Cardiac fibroblast (primary cell): ENCODE results near the gene OR2T4.

Source experiments
- DNase-seq, 2 donors: peaks; one replicate each; pipeline versions ENCODE4 v3.0.0 to v3.0.0-alpha.2; 2010; ENCODE audit warnings: low read depth in 2 of 2
- H3K4me3 ChIP-seq, 2 donors: replicated peaks in 1 of 2; 1 replicate in 1 of 2; 2 replicates in 1 of 2; pipeline ENCODE4 v1.5.1; 2011; ENCODE audit warnings: low read depth in 2 of 2, low read length in 2 of 2, mild to moderate bottlenecking in 2 of 2, moderate library complexity in 1 of 2
- TF ChIP-seq, protein P1 (sequence below): IDR thresholded peaks from one replicate; pipeline ENCODE4 v1.5.1; 2011; ENCODE audit warnings: low read depth, mild to moderate bottlenecking, low read length, inconsistent platforms

The OR2T4 gene

DNA sequence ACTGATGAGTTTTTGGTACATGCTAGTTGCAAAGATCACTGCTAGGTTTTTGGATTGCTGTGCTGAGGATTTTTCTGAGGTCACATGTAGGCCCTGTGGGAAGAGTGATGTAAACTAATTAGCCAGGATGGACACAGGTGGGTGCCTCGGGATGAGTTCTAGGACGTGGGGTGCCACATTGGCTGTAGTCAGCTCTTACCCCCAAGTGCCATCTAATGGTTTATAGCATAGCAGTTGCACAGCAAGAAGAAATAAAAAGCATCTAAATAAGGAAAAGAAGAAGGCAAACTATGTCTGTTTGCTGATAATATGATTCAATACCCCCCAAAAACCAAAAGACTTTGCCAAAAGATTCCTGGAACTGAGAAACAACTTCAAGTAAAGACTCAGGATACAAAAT is 31.6 kb downstream of the OR2T4 start:
- no peak for DNase-seq
- H3K4me3 ChIP-seq: no peak overlapping the region
- TF ChIP-seq, protein P1, sequence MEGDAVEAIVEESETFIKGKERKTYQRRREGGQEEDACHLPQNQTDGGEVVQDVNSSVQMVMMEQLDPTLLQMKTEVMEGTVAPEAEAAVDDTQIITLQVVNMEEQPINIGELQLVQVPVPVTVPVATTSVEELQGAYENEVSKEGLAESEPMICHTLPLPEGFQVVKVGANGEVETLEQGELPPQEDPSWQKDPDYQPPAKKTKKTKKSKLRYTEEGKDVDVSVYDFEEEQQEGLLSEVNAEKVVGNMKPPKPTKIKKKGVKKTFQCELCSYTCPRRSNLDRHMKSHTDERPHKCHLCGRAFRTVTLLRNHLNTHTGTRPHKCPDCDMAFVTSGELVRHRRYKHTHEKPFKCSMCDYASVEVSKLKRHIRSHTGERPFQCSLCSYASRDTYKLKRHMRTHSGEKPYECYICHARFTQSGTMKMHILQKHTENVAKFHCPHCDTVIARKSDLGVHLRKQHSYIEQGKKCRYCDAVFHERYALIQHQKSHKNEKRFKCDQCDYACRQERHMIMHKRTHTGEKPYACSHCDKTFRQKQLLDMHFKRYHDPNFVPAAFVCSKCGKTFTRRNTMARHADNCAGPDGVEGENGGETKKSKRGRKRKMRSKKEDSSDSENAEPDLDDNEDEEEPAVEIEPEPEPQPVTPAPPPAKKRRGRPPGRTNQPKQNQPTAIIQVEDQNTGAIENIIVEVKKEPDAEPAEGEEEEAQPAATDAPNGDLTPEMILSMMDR: no peak

DNA sequence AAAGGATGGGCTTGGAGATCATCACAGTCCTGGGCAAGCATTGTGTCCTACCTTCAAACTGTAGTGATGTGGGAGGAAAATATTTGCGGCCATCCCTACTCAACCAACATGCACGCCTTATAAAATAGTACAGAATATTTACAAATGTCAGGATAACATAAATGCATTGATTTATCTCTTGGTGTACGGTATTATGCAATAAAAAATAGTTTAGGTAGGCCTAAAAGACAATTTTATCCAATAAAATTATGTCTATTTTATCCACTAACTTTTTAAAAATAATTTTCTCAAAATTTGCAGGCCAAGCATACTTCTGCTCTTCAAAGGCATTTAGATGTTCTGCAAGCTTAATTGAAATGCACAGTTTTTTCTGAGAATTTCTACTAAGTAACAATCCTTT is 41.3 kb downstream of the OR2T4 start, which contains the start of gene OR2T1:
OR2T1 (plus strand) TSS at position 301 of the 400 bp plus-strand sequence. CDS start 3,100 bp downstream, outside the sequence.
- TF ChIP-seq, protein P1: no peak
- DNase-seq: no peak

DNA sequence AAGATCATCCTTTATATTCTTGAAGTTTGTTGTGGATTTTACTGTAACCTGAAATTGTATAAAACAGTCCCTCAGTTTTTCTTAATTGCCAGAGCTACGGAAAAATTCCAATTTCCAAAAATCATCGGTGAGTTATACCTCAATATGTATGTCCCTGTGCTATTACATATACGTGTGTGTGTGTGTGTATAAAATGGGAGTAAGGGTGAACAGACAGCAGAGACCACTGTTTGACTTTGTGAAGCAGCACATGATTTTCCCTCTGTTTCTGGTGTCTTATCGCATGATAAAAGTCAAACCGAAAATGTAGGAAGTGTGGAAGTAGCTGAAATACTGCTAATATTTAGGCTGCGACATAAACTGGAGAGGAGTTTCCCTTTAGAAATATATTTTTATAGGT is 42.6 kb downstream of the OR2T4 start:
- H3K4me3 ChIP-seq: no peak overlapping the region
- TF ChIP-seq, protein P1: no peak
- peak; percentile 0 to 1 for DNase-seq

More for the DNA sequence above, 41.3 kb downstream of the OR2T4 start, which contains the start of gene OR2T1:
- H3K4me3 ChIP-seq: no peak within 1 kb of the TSS

DNA sequence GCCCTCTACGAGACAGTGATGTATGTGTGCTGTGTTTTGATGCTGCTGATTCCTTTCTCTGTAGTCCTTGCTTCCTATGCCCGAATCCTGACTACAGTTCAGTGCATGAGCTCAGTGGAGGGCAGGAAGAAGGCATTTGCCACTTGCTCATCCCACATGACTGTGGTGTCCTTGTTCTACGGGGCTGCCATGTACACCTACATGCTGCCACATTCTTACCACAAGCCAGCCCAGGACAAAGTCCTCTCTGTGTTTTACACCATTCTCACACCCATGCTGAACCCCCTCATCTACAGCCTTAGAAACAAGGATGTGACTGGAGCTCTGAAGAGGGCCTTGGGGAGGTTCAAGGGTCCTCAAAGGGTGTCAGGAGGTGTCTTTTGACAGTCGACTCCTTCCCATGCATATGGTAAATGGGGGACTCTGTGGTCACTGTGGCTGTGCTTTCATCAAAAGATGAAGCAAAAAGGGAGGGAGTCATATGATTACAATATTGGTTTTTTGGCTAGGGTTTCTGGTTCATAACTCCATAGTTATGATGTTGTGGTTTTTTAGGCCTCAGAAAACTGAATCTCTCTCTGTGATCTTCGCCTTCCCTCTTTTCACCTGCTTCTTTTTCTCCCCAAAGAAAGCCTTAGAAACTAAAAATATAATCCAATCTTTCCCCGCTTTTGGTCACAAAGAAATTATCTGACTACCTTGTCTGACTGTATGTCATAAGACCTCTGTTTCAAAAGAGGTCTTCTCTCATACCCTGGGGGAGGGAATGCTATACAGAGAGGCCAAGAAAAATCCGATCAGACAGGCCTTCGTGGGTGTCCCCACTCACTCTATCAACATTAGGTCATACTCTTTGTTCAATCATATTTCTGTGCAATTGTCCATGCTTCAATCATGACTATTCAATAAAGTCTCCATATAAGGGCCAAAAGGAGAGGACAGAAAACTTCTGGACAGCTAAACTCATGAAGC is 45.5 kb downstream of the OR2T4 start:
- DNase-seq: no peak
- H3K4me3 ChIP-seq: no peak overlapping the region
- TF ChIP-seq, protein P1: no peak
